Measurements from ENCODE around the gene ERBB4. TPM values are rescaled to one million over a fixed set of nuclear protein-coding genes. Genes with fewer than 3 reads are reported as not detected.

ERBB4 gene
- total RNA-seq, 5 donors from 2014 or later (not counting 1 experiment from before 2014, with no cell fraction given): 0.03 to 0.06 TPM; not detected in 3

DNA sequence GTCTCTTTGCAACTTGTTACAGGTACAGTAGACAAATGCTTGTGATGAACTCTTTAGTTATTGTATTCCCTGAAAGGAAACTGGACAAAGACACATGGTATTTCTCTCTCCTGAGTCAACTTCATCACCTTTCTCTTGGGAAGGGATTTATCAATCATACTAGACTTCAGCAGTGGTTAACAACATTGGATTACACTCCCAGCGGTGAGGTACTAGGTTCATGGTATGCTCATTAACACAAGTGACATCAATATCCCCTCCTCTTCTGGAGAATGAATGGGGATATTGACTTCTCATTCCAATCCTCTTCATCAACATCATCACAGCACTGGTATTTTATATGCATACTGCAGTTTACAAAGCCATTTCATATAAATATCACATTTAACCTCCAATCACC, 574.6 kb downstream of the ERBB4 start:
- H3K27me3 Mint-ChIP-seq: no peaks in the 10 kb centered on the region
- peaks cover 4 to 8% (median 4%) of the 10 kb centered on the region in 3 donors for H3K9me3 Mint-ChIP-seq
- no peak overlapping the region for H3K27ac Mint-ChIP-seq

DNA sequence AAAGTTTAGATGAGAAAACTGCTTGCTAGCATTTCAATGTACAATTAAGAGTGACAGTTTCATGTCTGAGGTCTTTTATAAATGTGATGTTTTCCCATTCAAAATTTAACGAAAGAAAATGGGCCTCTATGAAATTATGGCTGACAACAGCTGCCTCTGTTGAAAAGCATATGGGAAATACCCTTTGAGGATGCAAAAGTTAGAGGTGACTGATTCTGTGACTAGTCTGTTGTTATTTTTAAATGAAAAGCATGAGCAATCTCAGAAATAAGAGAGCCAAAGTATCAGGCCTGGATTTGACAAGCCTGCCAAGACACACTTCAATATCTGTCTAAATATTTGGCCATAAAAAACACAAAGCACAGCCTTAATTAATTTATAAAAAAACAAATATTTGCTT, 580.8 kb downstream of the ERBB4 start:
- CTCF ChIA-PET: no interaction called here
- H3K27me3 ChIP-seq (replicated peaks in 1 of 2; ENCODE audit: control insufficient read depth in 2 of 2, extremely low read depth in 1 of 2, insufficient read depth in 2 of 2, low read length in 1 of 2): no peaks in the 10 kb centered on the region

More for the DNA sequence above, 574.6 kb downstream of the ERBB4 start:
- Histone ChIP-seq H3K27me3 (replicated peaks in 1 of 2; ENCODE audit: control insufficient read depth in 2 of 2, extremely low read depth in 1 of 2, insufficient read depth in 2 of 2, low read length in 1 of 2) (no peaks in the 10 kb centered on the region), H3K4me1 (ENCODE audit: control insufficient read depth in 1 of 2, extremely low read depth in 1 of 2, insufficient read depth in 2 of 2, low read length in 2 of 2) (no peaks in the 10 kb centered on the region), H3K4me3 (ENCODE audit: control insufficient read depth in 1 of 2, extremely low read depth in 1 of 2, low read length in 1 of 2) (no peak overlapping the region), H3K36me3 (ENCODE audit: control insufficient read depth in 2 of 2, extremely low read depth in 1 of 2, insufficient read depth in 1 of 2, low read length in 1 of 2) (no peaks in the 10 kb centered on the region), H3K9me3 (no peaks in the 10 kb centered on the region), H3K27ac (ENCODE audit: low read length) (no peak overlapping the region)
- ChIA-PET POLR2A (no interaction called here), CTCF (no interaction called here)
- Mint-ChIP-seq H3K36me3 (no peaks in the 10 kb centered on the region), H3K4me1 (no peaks in the 10 kb centered on the region), H3K4me3 (no peak overlapping the region)
- DNase-seq (no peak), ATAC-seq (replicated peaks in 1 of 4) (no peak)
- no CpG with 5 or more reads among the region's 1 CpG for WGBS (ENCODE audit: insufficient coverage)

DNA sequence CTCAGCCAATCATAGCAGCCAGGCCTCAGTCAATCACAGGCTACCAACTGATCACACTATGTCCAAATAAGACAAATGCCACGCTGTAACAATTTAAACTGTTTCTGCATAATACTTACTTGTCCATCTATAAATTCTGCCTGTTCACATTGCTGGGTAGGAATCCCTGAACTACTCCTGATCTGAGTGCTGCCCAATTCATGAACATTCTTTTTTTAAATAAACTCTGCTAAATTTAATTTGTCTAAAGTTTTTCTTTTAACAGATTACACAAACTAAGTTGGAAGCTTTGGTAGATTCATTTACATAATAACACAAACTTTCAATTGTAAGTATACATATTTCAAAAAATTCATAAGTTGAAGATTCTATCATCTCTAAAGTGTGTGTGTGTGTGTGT, 583.0 kb downstream of the ERBB4 start:
- H3K36me3 Mint-ChIP-seq: no peaks in the 10 kb centered on the region
- Histone ChIP-seq H3K27me3 (replicated peaks in 1 of 2; ENCODE audit: control insufficient read depth in 2 of 2, extremely low read depth in 1 of 2, insufficient read depth in 2 of 2, low read length in 1 of 2) (no peaks in the 10 kb centered on the region), H3K9me3 (no peaks in the 10 kb centered on the region), H3K4me1 (ENCODE audit: control insufficient read depth in 1 of 2, extremely low read depth in 1 of 2, insufficient read depth in 2 of 2, low read length in 2 of 2) (no peaks in the 10 kb centered on the region), H3K4me3 (ENCODE audit: control insufficient read depth in 1 of 2, extremely low read depth in 1 of 2, low read length in 1 of 2) (no peak overlapping the region), H3K36me3 (ENCODE audit: control insufficient read depth in 2 of 2, extremely low read depth in 1 of 2, insufficient read depth in 1 of 2, low read length in 1 of 2) (no peaks in the 10 kb centered on the region), H3K27ac (ENCODE audit: low read length) (no peak overlapping the region)
- H3K27ac Mint-ChIP-seq: no peak overlapping the region
- H3K27me3 Mint-ChIP-seq: no peaks in the 10 kb centered on the region
- peaks cover 0 to 3% (median 3%) of the 10 kb centered on the region in 3 donors for H3K9me3 Mint-ChIP-seq
- no peaks in the 10 kb centered on the region for H3K4me1 Mint-ChIP-seq
- H3K4me3 Mint-ChIP-seq: no peak overlapping the region
- ATAC-seq (replicated peaks in 1 of 4) (no peak), DNase-seq (no peak)
- ChIA-PET CTCF (interaction anchor here in 1 of 2 donors (0.6 kb wide), 1 partner anchor 334 kb away, joined by 4 read pairs; no protein-coding TSS in a partner anchor), POLR2A (interaction anchor here in 1 of 2 donors (0.6 kb wide), 1 partner anchor 525 kb away, joined by 3 read pairs; no protein-coding TSS in a partner anchor)
- 67% methylated on average over 1 of the region's 1 CpG for WGBS (ENCODE audit: insufficient coverage)

More for the DNA sequence above, 580.8 kb downstream of the ERBB4 start:
- no peaks in the 10 kb centered on the region for H3K36me3 ChIP-seq (ENCODE audit: control insufficient read depth in 2 of 2, extremely low read depth in 1 of 2, insufficient read depth in 1 of 2, low read length in 1 of 2)
- H3K4me1 Mint-ChIP-seq: no peaks in the 10 kb centered on the region
- peaks cover 0 to 5% (median 4%) of the 10 kb centered on the region in 3 donors for H3K9me3 Mint-ChIP-seq
- ATAC-seq (replicated peaks in 1 of 4) (no peak), DNase-seq (no peak)
- 80% methylated on average over 1 of the region's 1 CpG for WGBS (ENCODE audit: insufficient coverage)
- H3K4me3 ChIP-seq (ENCODE audit: control insufficient read depth in 1 of 2, extremely low read depth in 1 of 2, low read length in 1 of 2): no peak overlapping the region
- no peak overlapping the region for H3K27ac Mint-ChIP-seq
- no peak overlapping the region for H3K27ac ChIP-seq (ENCODE audit: low read length)
- POLR2A ChIA-PET: no interaction called here
- no peaks in the 10 kb centered on the region for H3K27me3 Mint-ChIP-seq
- no peaks in the 10 kb centered on the region for H3K9me3 ChIP-seq
- H3K36me3 Mint-ChIP-seq: no peaks in the 10 kb centered on the region
- no peak overlapping the region for H3K4me3 Mint-ChIP-seq
- no peaks in the 10 kb centered on the region for H3K4me1 ChIP-seq (ENCODE audit: control insufficient read depth in 1 of 2, extremely low read depth in 1 of 2, insufficient read depth in 2 of 2, low read length in 2 of 2)

DNA sequence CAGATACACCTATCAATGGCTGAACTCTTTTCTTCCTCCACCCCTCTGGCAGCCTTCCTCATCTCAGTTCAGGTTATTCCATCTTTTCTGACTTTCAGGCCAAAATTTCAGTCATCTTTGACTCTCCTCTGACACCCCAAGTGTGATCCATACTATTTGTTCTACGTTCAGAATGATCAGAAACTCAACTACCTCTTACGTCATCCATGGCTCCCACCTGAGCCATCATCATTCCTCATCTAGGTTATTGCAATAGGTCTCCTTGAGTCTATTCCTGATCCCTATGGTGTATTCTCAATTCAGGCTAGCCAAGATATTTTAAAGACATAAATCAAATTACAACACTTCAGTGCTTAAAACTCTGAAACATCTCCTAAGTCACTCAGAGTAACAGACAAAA, 589.7 kb downstream of the ERBB4 start:
- Mint-ChIP-seq H3K9me3 (peaks cover 6 to 10% (median 9%) of the 10 kb centered on the region in 3 donors), H3K36me3 (no peaks in the 10 kb centered on the region), H3K27me3 (no peaks in the 10 kb centered on the region), H3K4me1 (no peaks in the 10 kb centered on the region), H3K27ac (no peak overlapping the region), H3K4me3 (no peak overlapping the region)
- ATAC-seq (replicated peaks in 1 of 4) (no peak), DNase-seq (no peak)
- no peaks in the 10 kb centered on the region for H3K27me3 ChIP-seq (replicated peaks in 1 of 2; ENCODE audit: control insufficient read depth in 2 of 2, extremely low read depth in 1 of 2, insufficient read depth in 2 of 2, low read length in 1 of 2)
- WGBS (ENCODE audit: insufficient coverage): 60% methylated on average over 1 of the region's 2 CpGs
- no peak overlapping the region for H3K4me3 ChIP-seq (ENCODE audit: control insufficient read depth in 1 of 2, extremely low read depth in 1 of 2, low read length in 1 of 2)
- H3K9me3 ChIP-seq: no peaks in the 10 kb centered on the region
- ChIA-PET CTCF (no interaction called here), POLR2A (no interaction called here)
- H3K4me1 ChIP-seq (ENCODE audit: control insufficient read depth in 1 of 2, extremely low read depth in 1 of 2, insufficient read depth in 2 of 2, low read length in 2 of 2): no peaks in the 10 kb centered on the region
- no peaks in the 10 kb centered on the region for H3K36me3 ChIP-seq (ENCODE audit: control insufficient read depth in 2 of 2, extremely low read depth in 1 of 2, insufficient read depth in 1 of 2, low read length in 1 of 2)
- H3K27ac ChIP-seq (ENCODE audit: low read length): no peak overlapping the region

DNA sequence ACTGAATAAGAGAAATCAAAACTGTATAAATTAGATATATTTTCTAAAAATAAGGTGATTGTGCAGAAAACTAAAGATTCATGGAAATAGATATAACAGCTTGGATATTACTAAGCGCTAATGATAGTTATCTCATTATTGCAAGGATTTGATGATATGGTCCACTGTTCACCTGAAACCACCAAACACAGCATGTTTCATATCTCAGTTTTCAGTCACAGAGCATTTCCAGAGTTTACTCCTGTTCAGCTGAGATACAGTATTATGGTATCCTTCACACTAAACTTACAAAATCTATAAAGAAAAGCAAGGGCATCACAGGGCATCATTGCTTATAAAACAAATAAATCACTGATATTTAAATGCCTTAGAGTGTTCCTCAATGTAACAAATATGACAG, 591.6 kb downstream of the ERBB4 start:
- DNase-seq: no peak
- H3K9me3 ChIP-seq: no peaks in the 10 kb centered on the region
- no peaks in the 10 kb centered on the region for H3K4me1 ChIP-seq (ENCODE audit: control insufficient read depth in 1 of 2, extremely low read depth in 1 of 2, insufficient read depth in 2 of 2, low read length in 2 of 2)
- Mint-ChIP-seq H3K27me3 (no peaks in the 10 kb centered on the region), H3K27ac (no peak overlapping the region), H3K4me3 (no peak overlapping the region), H3K36me3 (no peaks in the 10 kb centered on the region), H3K9me3 (peaks cover 6 to 9% (median 7%) of the 10 kb centered on the region in 3 donors), H3K4me1 (no peaks in the 10 kb centered on the region)
- H3K4me3 ChIP-seq (ENCODE audit: control insufficient read depth in 1 of 2, extremely low read depth in 1 of 2, low read length in 1 of 2): no peak overlapping the region
- no peak overlapping the region for H3K27ac ChIP-seq (ENCODE audit: low read length)
- no CpG with 5 or more reads among the region's 1 CpG for WGBS (ENCODE audit: insufficient coverage)
- H3K36me3 ChIP-seq (ENCODE audit: control insufficient read depth in 2 of 2, extremely low read depth in 1 of 2, insufficient read depth in 1 of 2, low read length in 1 of 2): no peaks in the 10 kb centered on the region
- H3K27me3 ChIP-seq (replicated peaks in 1 of 2; ENCODE audit: control insufficient read depth in 2 of 2, extremely low read depth in 1 of 2, insufficient read depth in 2 of 2, low read length in 1 of 2): no peaks in the 10 kb centered on the region
- no peak for ATAC-seq (replicated peaks in 1 of 4)
- POLR2A ChIA-PET: no interaction called here
- CTCF ChIA-PET: interaction anchor here in 1 of 2 donors (0.6 kb wide), 1 partner anchor 669 kb away, joined by 3 read pairs; no protein-coding TSS in a partner anchor

DNA sequence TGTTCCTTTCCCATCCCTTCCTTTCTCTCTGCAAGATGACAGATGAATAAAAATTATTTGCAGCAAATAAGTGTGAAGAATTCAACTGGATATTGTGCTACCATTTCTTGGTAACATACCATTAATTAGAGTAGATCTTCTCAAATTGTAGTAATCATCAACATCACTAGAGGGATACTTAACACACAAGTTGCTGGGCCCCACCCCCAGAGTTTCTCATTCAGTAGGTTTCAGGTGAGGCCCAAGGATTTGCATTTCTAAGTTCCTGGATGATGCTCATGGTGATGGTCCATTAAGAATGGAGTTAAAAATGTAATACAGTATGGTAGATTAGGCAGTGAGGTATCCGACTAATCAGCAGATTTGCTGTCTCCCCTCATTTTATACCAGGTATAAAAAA, 594.0 kb downstream of the ERBB4 start:
- Mint-ChIP-seq H3K4me3 (no peak overlapping the region), H3K4me1 (no peaks in the 10 kb centered on the region), H3K27me3 (no peaks in the 10 kb centered on the region), H3K36me3 (no peaks in the 10 kb centered on the region), H3K27ac (no peak overlapping the region), H3K9me3 (peaks cover 6 to 10% (median 6%) of the 10 kb centered on the region in 3 donors)
- POLR2A ChIA-PET: no interaction called here
- ATAC-seq (replicated peaks in 1 of 4) (no peak), DNase-seq (no peak)
- H3K9me3 ChIP-seq: no peaks in the 10 kb centered on the region
- CTCF ChIA-PET: no interaction called here
- no CpG with 5 or more reads among the region's 1 CpG for WGBS (ENCODE audit: insufficient coverage)
- H3K4me1 ChIP-seq (ENCODE audit: control insufficient read depth in 1 of 2, extremely low read depth in 1 of 2, insufficient read depth in 2 of 2, low read length in 2 of 2): no peaks in the 10 kb centered on the region
- no peak overlapping the region for H3K4me3 ChIP-seq (ENCODE audit: control insufficient read depth in 1 of 2, extremely low read depth in 1 of 2, low read length in 1 of 2)
- H3K27me3 ChIP-seq (replicated peaks in 1 of 2; ENCODE audit: control insufficient read depth in 2 of 2, extremely low read depth in 1 of 2, insufficient read depth in 2 of 2, low read length in 1 of 2): no peaks in the 10 kb centered on the region
- H3K36me3 ChIP-seq (ENCODE audit: control insufficient read depth in 2 of 2, extremely low read depth in 1 of 2, insufficient read depth in 1 of 2, low read length in 1 of 2): no peaks in the 10 kb centered on the region
- no peak overlapping the region for H3K27ac ChIP-seq (ENCODE audit: low read length)

DNA sequence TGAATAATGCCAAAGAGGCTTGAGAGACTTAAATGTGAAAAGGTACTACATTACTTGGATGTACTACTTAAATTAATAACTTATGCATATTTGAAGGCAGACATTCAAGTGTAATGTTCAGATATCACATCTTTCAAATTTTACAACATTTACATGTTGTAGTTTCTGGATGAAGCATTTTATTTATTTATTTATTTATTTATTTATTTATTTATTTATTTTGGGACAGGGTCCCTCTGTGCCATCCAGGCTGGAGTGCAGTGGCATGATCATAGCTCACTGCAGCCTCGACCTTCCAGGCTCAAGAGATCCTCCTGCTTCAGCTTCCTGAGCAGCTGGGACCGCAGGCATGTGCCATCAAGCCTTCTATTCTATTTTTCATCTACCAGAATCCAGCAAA, 596.4 kb downstream of the ERBB4 start:
- ATAC-seq (replicated peaks in 1 of 4) (no peak), DNase-seq (no peak)
- CTCF ChIA-PET: no interaction called here
- H3K4me3 Mint-ChIP-seq: no peak overlapping the region
- no peaks in the 10 kb centered on the region for H3K4me1 ChIP-seq (ENCODE audit: control insufficient read depth in 1 of 2, extremely low read depth in 1 of 2, insufficient read depth in 2 of 2, low read length in 2 of 2)
- peaks cover 0 to 3% (median 0%) of the 10 kb centered on the region in 3 donors for H3K9me3 Mint-ChIP-seq
- WGBS (ENCODE audit: insufficient coverage): no CpG with 5 or more reads among the region's 2 CpGs
- no peak overlapping the region for H3K27ac Mint-ChIP-seq
- no peaks in the 10 kb centered on the region for H3K27me3 Mint-ChIP-seq
- no peak overlapping the region for H3K4me3 ChIP-seq (ENCODE audit: control insufficient read depth in 1 of 2, extremely low read depth in 1 of 2, low read length in 1 of 2)
- no peaks in the 10 kb centered on the region for H3K27me3 ChIP-seq (replicated peaks in 1 of 2; ENCODE audit: control insufficient read depth in 2 of 2, extremely low read depth in 1 of 2, insufficient read depth in 2 of 2, low read length in 1 of 2)
- no peaks in the 10 kb centered on the region for H3K9me3 ChIP-seq
- POLR2A ChIA-PET: no interaction called here
- no peaks in the 10 kb centered on the region for H3K4me1 Mint-ChIP-seq
- H3K27ac ChIP-seq (ENCODE audit: low read length): no peak overlapping the region
- H3K36me3 Mint-ChIP-seq: no peaks in the 10 kb centered on the region
- H3K36me3 ChIP-seq (ENCODE audit: control insufficient read depth in 2 of 2, extremely low read depth in 1 of 2, insufficient read depth in 1 of 2, low read length in 1 of 2): no peaks in the 10 kb centered on the region

Data from T-cell (primary cell).